ENCODE data around the gene OR51B6. TPM values are rescaled to one million over a fixed set of nuclear protein-coding genes. Genes with fewer than 3 reads are reported as not detected.
"Not testable (repeated sequence)": the region's sequence is repeated elsewhere in the genome, so short reads cannot be mapped to it uniquely, and the experiment has no call there.

OR51B6 gene
- total RNA-seq, 4 donors from 2014 or later: not detected

DNA sequence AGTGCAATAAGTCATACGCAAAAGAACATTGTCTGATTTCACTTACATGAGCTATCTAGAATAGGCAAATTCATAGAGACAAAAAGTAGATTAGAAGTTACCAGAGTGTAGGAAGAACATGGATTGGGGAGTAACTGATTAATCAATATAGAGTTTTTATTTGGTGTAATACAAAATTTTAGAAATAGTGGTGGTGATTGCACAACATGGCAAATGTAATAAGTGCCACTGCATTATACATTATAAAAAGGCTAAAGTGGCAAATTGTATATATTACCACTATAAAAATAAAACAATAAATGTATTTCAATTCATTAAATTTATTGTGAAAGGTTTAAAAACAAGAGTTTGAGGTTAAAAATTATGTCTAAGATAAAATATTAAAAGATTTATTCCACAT is 40.9 kb upstream of the OR51B6 start:
- H3K27me3 ChIP-seq: no peaks in the 10 kb centered on the region
- no peak overlapping the region for H3K4me3 ChIP-seq
- H3K9me3 ChIP-seq: no peaks in the 10 kb centered on the region
- no peaks in the 10 kb centered on the region for H3K4me1 ChIP-seq
- intact Hi-C loops (cut with DNase I; ENCODE audit: low total_unique reads): no loop called here
- no peak for DNase-seq
- no peak for TF ChIP-seq POLR2A (IDR thresholded peaks at IDR 0.05)
- TF ChIP-seq, protein P1, sequence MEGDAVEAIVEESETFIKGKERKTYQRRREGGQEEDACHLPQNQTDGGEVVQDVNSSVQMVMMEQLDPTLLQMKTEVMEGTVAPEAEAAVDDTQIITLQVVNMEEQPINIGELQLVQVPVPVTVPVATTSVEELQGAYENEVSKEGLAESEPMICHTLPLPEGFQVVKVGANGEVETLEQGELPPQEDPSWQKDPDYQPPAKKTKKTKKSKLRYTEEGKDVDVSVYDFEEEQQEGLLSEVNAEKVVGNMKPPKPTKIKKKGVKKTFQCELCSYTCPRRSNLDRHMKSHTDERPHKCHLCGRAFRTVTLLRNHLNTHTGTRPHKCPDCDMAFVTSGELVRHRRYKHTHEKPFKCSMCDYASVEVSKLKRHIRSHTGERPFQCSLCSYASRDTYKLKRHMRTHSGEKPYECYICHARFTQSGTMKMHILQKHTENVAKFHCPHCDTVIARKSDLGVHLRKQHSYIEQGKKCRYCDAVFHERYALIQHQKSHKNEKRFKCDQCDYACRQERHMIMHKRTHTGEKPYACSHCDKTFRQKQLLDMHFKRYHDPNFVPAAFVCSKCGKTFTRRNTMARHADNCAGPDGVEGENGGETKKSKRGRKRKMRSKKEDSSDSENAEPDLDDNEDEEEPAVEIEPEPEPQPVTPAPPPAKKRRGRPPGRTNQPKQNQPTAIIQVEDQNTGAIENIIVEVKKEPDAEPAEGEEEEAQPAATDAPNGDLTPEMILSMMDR (IDR thresholded peaks at IDR 0.05): no peak
- H3K36me3 ChIP-seq: no peaks in the 10 kb centered on the region
- H3K27ac ChIP-seq: no peak overlapping the region

DNA sequence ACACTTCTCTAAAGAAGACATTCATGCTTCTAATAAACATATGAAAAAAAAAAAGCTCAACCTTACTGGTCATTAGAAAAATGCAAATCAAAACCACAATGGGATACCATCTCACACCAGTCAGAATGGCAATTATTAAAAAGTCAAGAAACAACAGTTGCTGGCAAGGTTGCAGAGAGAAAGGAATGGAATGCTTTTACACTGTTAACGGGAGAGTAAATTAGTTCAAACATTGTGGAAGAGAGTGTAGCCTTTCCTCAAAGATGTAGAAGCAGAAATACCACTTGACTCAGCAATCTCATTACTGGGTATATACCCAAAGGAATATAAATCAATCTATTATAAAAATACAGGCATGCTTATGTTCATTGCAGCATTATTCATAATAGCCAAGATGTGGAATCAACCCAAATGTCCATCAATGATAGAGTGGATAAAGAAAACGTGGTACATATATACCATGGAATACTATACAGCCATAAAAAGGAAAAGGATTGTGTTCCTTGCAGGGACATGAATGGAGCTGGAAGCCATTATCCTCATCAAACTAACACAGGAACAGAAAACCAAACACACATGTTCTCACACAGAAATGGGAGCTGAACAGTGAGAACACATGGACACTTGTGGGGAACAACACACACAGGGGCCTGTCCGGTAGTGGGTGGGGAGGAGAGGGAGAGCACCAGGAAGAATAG is 37.8 kb upstream of the OR51B6 start:
- DNase-seq; H3K4me3 ChIP-seq; H3K27ac ChIP-seq; intact Hi-C loops (cut with DNase I; ENCODE audit: low total_unique reads); H3K27me3 ChIP-seq; H3K9me3 ChIP-seq; H3K36me3 ChIP-seq; H3K4me1 ChIP-seq: not testable (repeated sequence)

DNA sequence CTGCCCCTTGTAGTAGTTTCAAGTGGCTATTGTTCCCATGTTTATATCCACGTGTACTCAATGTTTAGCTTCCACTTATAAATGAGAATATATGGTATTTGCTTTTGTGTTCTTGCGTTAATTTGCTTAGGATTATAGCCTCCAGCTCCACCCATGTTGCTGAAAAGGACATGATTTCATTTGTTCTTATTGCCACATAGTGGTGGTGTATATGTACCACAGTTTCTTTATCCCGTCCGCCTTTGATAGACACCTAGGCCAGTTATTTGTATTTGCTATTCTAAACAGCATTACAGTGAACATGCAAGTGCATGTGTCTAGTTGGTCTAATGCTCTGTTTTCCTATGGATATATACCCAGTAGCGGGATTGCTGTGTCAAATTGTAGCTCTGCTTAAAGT is 34.0 kb upstream of the OR51B6 start:
- no peak for TF ChIP-seq POLR2A (IDR thresholded peaks at IDR 0.05)
- TF ChIP-seq, protein P1 (IDR thresholded peaks at IDR 0.05): no peak
- Histone ChIP-seq H3K27ac (no peak overlapping the region), H3K36me3 (no peaks in the 10 kb centered on the region), H3K4me1 (no peaks in the 10 kb centered on the region), H3K9me3 (no peaks in the 10 kb centered on the region), H3K4me3 (no peak overlapping the region), H3K27me3 (no peaks in the 10 kb centered on the region)
- no peak for DNase-seq
- intact Hi-C loops (cut with DNase I; ENCODE audit: low total_unique reads): no loop called here

DNA sequence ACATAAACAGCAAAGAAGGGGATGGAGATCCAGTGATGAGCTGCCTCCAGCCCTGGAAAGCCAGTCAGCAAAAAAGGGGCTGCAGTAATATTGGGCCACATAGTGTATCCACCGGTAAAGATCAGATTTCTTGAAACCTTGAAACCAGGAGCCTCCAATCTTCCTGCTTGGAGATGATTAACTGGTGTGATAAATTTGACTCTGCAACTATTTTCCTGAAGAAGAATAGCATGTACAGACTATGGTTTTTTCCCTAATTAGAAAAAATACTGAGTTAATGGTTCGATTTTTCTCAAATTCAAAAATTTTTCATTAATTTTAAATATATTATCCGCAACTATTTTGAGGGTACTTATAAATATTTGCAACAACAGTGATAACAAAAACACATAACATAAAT is 27.1 kb upstream of the OR51B6 start, which contains the start of gene OR51B2:
OR51B2 (minus strand) TSS at position 101 of the 400 bp plus-strand sequence; CDS start at position 101, 0 bp downstream.
- no peak for TF ChIP-seq POLR2A (IDR thresholded peaks at IDR 0.05)
- TF ChIP-seq, protein P1 (IDR thresholded peaks at IDR 0.05): no peak

DNA sequence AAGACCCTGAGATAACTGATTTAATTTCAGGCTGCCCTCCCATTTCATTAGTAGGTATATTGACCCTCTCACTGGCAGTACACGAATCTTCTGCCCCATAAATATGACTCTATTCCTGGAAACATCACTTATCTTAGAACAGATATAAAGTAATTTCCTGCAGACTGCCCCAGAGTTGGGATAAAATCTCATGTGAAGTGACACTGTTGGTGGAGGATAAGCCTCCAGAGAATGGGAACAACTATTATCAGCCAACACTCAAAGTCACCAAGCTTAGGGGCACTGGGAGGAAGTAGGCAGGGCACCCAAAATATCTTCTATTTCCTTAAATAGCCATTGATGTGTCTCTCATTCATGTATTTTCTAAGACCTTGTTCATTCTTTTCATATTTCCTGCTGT is 16.1 kb upstream of the OR51B6 start:
- no peak for DNase-seq
- no peaks in the 10 kb centered on the region for H3K36me3 ChIP-seq
- TF ChIP-seq POLR2A (IDR thresholded peaks at IDR 0.05): no peak
- TF ChIP-seq, protein P1 (IDR thresholded peaks at IDR 0.05): no peak
- H3K4me1 ChIP-seq: no peaks in the 10 kb centered on the region
- intact Hi-C loops (cut with DNase I; ENCODE audit: low total_unique reads): no loop called here
- no peaks in the 10 kb centered on the region for H3K27me3 ChIP-seq
- no peak overlapping the region for H3K27ac ChIP-seq
- H3K4me3 ChIP-seq: no peak overlapping the region
- no peaks in the 10 kb centered on the region for H3K9me3 ChIP-seq

More for the DNA sequence above, 27.1 kb upstream of the OR51B6 start, which contains the start of gene OR51B2:
- no peaks in the 10 kb centered on the region for H3K4me1 ChIP-seq
- no peak within 1 kb of the TSS for H3K27ac ChIP-seq
- H3K36me3 ChIP-seq: no peaks in the 10 kb centered on the region
- no peak for DNase-seq
- no peaks in the 10 kb centered on the region for H3K27me3 ChIP-seq
- intact Hi-C loops (cut with DNase I; ENCODE audit: low total_unique reads): no loop called here
- no peak within 1 kb of the TSS for H3K4me3 ChIP-seq
- no peaks in the 10 kb centered on the region for H3K9me3 ChIP-seq
